SK-N-MC (cell line): Measurements from ENCODE around the gene BLOC1S6.

Experiments used
- EZH2 ChIP-seq: fragments of 200-600 bp; sonication (generic); IDR thresholded peaks from one replicate; pipeline ENCODE4 v1.6.1; 2017; ENCODE audit warnings: antibody characterized with exemption
- POLR2AphosphoS5 ChIP-seq: IDR thresholded peaks from 2 replicates; pipeline ENCODE4 v1.6.1; 2012; ENCODE audit warnings: mild to moderate bottlenecking, low read depth, low read length, borderline replicate concordance

GRCh38 chr15:45657764-45658545 is 70.8 kb downstream of the BLOC1S6 start:
- TF ChIP-seq EZH2 = no peak
- no peak for TF ChIP-seq POLR2AphosphoS5
